Breast epithelium (tissue), 3 donors: ENCODE measurements around the gene BIN1.

Experiments
- POLR2A ChIP-seq: fragments of 450-650 bp; IDR thresholded peaks from one replicate; pipeline ENCODE4 v1.6.1; 2016; ENCODE audit warnings: antibody characterized with exemption, mild to moderate bottlenecking, moderate library complexity
- TF ChIP-seq, protein P1 (sequence below), 3 donors: fragments of 450-650 bp; IDR thresholded peaks; one replicate each; pipeline ENCODE4 v1.5.1; 2016 to 2017; ENCODE audit warnings: antibody characterized with exemption in 3 of 3, mild to moderate bottlenecking in 3 of 3, moderate library complexity in 3 of 3

DNA sequence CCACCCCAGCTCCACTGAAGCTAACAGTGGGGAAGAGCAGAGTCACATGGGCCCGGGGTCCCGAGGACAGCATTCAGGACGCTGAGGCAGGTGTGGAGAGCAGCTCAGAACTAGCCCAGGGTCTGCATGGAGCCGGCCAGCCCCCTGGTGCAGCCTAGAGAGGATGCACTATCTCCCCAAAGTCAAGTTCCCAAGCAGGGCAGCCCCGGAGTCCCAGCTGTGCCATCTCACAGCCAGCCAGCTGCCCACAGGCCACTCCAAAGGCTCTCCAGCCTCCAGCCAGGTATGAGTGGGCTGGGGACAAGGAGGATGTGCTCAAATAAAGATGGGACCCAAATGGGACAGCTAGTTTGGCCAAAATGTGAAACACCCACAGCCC is 41.0 kb downstream of the BIN1 start:
- TF ChIP-seq, protein P1, sequence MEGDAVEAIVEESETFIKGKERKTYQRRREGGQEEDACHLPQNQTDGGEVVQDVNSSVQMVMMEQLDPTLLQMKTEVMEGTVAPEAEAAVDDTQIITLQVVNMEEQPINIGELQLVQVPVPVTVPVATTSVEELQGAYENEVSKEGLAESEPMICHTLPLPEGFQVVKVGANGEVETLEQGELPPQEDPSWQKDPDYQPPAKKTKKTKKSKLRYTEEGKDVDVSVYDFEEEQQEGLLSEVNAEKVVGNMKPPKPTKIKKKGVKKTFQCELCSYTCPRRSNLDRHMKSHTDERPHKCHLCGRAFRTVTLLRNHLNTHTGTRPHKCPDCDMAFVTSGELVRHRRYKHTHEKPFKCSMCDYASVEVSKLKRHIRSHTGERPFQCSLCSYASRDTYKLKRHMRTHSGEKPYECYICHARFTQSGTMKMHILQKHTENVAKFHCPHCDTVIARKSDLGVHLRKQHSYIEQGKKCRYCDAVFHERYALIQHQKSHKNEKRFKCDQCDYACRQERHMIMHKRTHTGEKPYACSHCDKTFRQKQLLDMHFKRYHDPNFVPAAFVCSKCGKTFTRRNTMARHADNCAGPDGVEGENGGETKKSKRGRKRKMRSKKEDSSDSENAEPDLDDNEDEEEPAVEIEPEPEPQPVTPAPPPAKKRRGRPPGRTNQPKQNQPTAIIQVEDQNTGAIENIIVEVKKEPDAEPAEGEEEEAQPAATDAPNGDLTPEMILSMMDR (IDR thresholded peaks at IDR 0.05) = no peak
- TF ChIP-seq POLR2A = no peak
